Middle frontal gyrus (tissue), 1 donor: ENCODE data around the gene CA10.

Source experiments
- DNase-seq: peaks from one replicate; pipeline ENCODE4 v3.0.0-alpha.2; 2015; ENCODE audit warnings: low spot score; ENCODE audit errors: extremely low spot score

CA10 gene

GRCh38 chr17:51954232-51954765 is 204.2 kb downstream of the CA10 start:
- no peak for DNase-seq

- no peak for DNase-seq
Observed at GRCh38 chr17:51951741-51952140, 206.8 kb downstream of the CA10 start.

- no peak for DNase-seq
Observed at GRCh38 chr17:51948128-51948527, 210.4 kb downstream of the CA10 start.

- no peak for DNase-seq
Observed at GRCh38 chr17:51947160-51947735, 211.3 kb downstream of the CA10 start.

GRCh38 chr17:51946311-51946710 is 212.2 kb downstream of the CA10 start:
- DNase-seq: no peak

- DNase-seq: no peak
Observed at GRCh38 chr17:51941272-51941671, 217.2 kb downstream of the CA10 start.

GRCh38 chr17:51937264-51937663 is 221.2 kb downstream of the CA10 start:
- no peak for DNase-seq

- DNase-seq: no peak
Observed at GRCh38 chr17:51935477-51935876, 223.0 kb downstream of the CA10 start.

GRCh38 chr17:51933647-51934046 is 224.9 kb downstream of the CA10 start:
- DNase-seq: no peak

- no peak for DNase-seq
Observed at GRCh38 chr17:51926448-51926847, 232.1 kb downstream of the CA10 start.

- no peak for DNase-seq
Observed at GRCh38 chr17:51921500-51921899, 237.0 kb downstream of the CA10 start.

GRCh38 chr17:51914577-51914976 is 243.9 kb downstream of the CA10 start:
- no peak for DNase-seq

GRCh38 chr17:51913491-51914205 is 244.9 kb downstream of the CA10 start:
- no peak for DNase-seq

- no peak for DNase-seq
Observed at GRCh38 chr17:51912939-51913338, 245.6 kb downstream of the CA10 start.

- no peak for DNase-seq
Observed at GRCh38 chr17:51911237-51911636, 247.3 kb downstream of the CA10 start.

GRCh38 chr17:51909971-51910370 is 248.5 kb downstream of the CA10 start:
- no peak for DNase-seq

GRCh38 chr17:51908841-51909537 is 249.5 kb downstream of the CA10 start:
- no peak for DNase-seq

- no peak for DNase-seq
Observed at GRCh38 chr17:51907041-51907440, 251.5 kb downstream of the CA10 start.

GRCh38 chr17:51904379-51904778 is 254.1 kb downstream of the CA10 start:
- no peak for DNase-seq

- no peak for DNase-seq
Observed at GRCh38 chr17:51901242-51901641, 257.3 kb downstream of the CA10 start.

- no peak for DNase-seq
Observed at GRCh38 chr17:51891936-51892335, 266.6 kb downstream of the CA10 start.

- no peak for DNase-seq
Observed at GRCh38 chr17:51890710-51891109, 267.8 kb downstream of the CA10 start.
